CD4-positive, alpha-beta T cell treated with Interleukin-21 for 1 hour (primary cell): Measurements from ENCODE around the gene CFAP141.
A peak's percentile ranks its signal among the peaks of the same experiment; 100 is the strongest.
"Not testable (repeated sequence)": the region's sequence is repeated elsewhere in the genome, so short reads cannot be mapped to it uniquely, and the experiment has no call there.

ENCODE experiments used
- DNase-seq: peaks from one replicate; pipeline ENCODE4 v3.0.0-alpha.2; 2020

CFAP141 gene

DNA sequence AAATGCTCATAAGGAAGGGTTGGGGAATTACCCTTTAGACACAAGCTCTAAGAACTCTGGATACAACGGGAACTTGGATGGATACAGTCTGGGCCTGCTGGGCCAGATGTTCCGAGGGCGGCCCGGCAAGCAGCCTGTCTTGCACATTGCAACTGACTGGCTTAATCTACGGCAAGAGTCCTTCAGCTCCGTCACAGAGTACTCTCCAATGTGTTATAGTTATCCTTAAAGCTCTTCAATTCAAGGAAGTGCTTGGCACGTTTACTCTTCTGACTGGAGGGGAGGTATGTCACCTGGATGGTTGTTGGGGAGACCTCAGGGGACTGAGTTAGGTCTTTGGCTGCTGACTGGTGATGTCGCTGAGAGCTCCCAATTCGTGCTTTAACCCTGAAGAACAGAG is 1.1 kb upstream of the CFAP141 start:
- no peak for DNase-seq

DNA sequence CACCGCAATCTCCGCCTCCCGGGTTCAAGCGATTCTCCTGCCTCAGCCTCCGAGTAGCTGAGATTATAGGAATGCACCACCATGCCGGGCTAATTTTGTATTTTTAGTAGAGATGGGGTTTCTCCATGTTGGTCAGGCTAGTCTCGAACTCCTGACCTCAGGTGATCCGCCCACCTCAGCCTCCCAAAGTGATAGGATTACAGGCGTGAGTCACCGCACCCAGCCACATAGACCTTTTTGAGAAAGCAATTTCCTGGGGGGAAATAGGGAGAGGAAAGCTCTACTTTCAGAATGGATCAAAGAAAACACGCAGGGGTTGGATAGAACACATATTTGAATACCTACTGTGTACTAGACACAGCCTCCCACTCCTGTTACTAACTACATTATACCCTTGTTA is 355 bp downstream of the CFAP141 start:
- not testable (repeated sequence) for DNase-seq

DNA sequence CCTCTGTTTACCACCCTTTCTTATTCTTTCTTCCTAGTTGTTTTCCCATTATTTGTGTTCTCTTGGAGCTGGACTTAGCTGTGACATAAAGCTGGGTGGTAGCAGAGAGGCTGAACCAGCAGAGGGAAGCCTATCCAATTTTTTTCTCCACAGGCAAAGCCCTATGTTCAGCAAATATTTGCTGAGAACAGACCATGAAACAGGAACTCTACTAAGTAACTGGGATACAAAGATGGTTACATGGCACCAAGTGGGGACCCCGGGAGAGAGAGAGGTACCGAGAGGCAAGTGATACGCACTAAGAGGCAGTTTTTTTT is 6.6 kb downstream of the CFAP141 start:
- no peak for DNase-seq

- DNase-seq: peak; percentile 76
Observed at GRCh38 chr1:154198756-154199562, 7.2 kb downstream of the CFAP141 start.

GRCh38 chr1:154193821-154194220 is 12.3 kb downstream of the CFAP141 start:
- DNase-seq: no peak

- no peak for DNase-seq
Observed at GRCh38 chr1:154192476-154192875, 13.7 kb downstream of the CFAP141 start.

DNA sequence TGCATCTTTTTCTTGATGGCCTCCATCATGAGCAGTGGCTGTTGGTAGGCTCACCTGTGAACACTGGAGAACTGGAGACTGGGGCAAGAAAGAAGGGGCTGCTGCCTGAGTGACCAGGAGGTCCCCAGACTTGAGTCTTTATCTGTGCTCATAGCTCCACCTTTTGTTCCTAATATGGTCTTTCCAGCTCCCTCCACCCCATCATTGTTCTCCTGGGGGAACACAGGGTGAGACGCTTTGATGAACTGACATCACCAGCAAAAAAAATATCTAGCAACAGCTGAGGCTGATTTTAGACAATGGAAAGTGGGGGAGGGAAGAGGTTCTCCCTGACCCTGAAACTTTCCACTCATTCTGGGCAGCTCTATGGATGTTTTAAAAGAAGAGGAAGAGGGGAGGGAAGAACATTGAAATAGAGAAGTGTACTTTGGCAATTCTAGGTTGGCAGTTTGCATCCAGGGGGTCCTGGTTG is 14.1 kb downstream of the CFAP141 start, which contains the start of gene TPM3:
Gene TPM3, minus strand, starts transcription at position 111 of the 472 bp plus-strand sequence. Its CDS starts 82 bp downstream, at position 29.
- DNase-seq: no peak

GRCh38 chr1:154190550-154190949 is 15.6 kb downstream of the CFAP141 start:
- no peak for DNase-seq

DNA sequence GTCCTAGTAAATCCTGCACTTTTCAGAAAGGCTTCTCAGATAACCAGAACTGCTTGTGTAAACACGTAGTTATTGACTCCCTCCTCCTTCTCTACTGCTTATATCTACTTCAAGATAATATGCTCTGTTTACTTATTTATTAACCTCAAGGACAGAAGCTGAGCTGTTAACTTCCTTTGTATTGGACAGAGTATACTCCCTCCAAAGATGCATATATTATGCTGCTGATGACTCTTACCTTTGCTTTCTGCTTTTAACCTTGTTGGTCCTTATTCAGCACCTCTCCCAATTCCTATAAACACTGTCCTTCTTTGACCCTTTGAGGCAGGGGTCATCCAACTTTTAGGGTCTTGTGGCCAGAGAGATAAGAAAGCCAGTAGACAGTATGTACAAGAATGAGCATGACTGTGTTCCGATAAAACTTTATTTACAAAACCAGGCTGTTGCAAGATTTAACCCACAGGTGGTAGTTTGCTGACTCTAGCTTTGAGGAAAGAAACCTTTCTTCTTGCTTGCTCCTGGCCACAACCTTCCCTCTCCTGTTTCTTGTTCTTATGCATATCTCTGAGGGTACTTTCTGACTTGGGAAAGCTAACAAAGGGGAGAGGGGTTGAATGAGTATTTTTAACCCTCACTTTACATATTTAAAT is 19.2 kb downstream of the CFAP141 start:
- no peak for DNase-seq

GRCh38 chr1:154186177-154186576 is 20.0 kb downstream of the CFAP141 start:
- peak; percentile 75 for DNase-seq

DNA sequence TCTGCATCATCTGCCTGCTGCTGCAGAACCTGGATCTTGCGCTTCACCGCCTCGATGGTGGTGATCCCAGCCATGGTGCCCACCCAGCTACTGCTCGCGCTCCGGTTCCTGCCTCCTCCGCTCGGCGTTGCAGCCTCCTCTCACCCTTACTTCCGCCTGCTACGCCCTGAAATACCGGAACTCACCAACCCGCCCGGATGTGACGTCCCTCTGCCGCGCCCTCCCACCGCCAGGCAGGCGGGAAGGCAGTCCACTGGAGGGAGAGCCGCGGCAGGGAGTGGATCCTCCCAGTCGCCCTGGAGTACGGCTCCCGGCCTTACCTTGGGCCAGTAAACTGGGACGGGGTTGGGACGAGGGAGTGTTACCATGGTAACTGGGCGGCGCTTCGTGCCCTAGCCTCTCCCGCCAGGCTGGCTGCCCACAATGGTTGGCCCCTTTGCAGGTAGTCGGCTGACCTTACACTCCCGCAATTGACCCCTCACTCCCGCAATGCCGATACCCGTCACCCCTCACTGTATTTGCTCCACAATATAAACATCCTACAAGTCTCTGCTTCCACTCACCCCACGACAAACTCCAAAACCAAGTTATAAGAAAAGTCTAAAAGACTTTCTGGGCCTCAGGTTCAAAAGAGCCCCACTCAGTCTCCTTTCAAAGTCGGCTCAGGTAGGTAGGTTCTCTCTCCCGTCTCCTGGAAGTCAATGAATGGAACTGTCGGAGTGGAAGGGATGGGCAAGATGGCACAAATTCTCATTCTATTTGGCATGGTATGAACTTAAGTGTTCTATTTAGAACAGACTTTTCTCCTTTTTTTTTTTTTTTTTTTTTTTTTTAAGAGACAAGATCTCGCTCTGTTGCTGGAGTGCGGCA is 22.9 kb downstream of the CFAP141 start:
- peak; percentile 93 for DNase-seq

DNA sequence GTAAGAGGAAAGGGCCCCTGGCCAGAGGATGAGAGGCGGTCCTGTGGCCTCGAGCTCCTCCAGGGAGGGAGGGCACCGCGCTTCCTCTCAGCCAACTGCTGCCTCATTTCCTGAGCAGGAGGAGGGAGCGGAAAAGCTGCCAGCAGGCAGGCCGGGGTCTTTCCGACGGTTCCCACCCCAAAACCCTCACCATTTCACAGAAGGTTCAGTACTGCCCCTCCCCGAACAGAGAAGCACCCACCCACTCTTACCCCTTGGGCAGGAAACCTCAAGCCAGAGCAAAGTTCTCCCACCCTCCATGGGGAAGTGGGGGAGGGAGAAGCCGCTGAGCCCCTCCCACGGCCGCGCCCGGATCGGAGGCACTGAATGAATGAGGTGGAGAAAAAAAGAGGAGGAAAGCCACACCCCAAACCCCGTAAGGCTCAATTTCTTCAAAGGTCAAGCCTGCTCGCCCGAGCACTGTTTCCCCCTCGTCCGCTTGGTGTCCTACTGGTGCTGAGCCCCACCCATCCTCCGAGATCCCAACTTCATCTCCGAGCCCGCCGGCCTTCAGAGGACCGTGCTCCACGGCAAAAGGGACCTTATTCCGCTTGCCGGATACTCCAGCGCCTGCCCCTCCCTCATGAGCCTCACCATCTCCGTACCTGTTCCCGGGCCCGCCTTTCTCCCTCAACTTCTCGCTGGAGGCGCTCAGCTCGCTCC is 23.6 kb downstream of the CFAP141 start:
- peak; percentile 83 for DNase-seq

DNA sequence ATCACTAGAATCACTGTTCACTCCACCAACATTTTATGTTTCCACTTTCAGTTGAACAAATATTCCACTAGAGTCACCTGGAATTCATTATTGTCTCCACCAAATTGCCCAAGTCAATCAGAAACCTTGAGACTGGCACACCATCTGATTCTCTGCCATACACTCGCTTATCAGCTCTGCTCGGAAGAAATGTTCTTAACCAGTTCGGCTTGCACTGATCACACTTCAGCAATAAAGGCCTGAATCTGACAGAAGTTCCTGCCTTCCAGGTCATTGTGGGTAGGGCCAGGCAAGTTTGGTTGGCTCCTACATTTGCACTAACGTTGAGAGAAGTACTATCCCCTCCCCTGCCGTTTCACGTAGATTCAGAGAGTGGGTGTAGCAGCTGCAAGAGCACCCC is 24.2 kb downstream of the CFAP141 start:
- DNase-seq: no peak

GRCh38 chr1:154179946-154180687 is 26.0 kb downstream of the CFAP141 start:
- DNase-seq: no peak

DNA sequence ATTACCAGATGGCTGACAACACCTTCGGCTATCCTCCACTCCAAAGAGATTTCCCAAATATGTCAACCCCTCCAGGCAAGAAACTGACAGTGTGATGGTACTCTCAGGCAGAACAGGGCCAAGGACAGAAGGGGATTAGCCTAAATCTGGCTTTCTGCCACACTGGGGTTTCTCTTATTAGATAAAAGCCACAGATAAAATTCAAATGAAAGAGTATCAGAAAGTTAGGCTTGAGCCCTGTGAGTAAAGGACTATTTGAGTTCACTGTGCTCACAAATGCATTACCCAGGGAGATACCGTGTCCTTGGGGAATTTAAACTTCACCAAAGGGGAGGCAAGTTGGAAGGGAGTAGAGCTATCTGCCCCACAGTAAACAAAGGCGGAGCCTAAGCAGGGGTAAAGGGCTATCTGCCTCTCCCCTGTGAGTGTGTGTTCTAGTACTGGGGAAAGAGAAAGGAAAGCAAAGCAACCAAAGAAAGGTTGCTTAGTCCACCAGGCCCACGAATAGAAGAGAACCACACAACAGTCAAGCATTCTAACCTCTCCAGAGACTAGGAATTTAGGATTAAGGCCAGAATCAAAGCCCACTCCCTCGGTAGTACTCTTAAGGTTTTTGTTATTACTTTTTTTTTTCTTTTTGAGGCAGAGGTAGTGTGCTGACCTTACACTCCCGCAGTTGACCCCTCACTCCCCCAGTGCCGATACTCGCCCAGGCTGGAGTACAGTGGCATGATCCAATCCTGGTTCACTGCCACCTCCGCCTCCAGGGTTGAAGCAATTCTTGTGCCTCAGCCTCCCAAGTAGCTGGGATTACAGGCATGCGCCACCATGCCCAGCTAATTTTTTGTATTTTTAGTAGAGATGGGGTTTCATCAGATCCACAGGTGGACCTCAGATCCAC is 27.0 kb downstream of the CFAP141 start:
- peak; percentile 31 for DNase-seq

DNA sequence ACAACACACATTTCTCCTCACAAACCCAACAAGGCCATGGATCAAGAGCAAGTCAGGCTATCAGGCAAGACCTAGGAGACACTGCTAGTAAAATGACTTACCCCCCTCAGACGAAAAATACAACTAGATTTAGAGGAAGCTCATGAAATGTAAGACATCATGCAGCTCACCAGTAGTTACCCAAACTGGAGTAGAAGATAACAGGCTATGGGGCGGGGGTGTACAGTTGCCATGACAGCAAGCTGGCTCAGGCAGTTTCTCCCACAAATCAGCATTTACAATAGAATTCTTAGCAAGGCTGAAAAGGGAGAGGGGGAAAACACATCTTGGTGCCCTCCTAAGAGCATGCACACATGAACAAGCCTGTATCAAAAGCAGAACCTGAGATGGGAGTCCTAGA is 28.1 kb downstream of the CFAP141 start:
- no peak for DNase-seq

GRCh38 chr1:154176337-154176736 is 29.8 kb downstream of the CFAP141 start:
- DNase-seq: no peak

GRCh38 chr1:154174654-154175053 is 31.5 kb downstream of the CFAP141 start:
- no peak for DNase-seq

DNA sequence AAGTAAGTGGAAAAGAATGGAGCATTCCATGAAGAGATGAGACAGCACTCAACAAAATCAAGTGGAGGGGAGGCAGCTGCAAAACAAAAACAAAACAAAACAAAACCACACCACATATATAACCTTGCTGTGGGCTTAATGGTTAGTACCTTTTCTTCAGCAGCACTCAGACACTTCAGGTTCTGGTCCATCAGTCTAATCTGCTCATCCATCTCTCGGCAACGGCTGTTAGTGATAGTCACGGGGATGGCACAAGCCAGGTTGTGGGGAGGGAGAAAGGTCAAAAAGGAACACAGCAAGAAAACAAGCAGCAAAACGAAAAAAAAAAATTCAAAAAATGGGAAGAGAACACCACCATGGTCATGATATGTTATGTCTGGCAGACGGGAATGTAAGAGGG is 34.3 kb downstream of the CFAP141 start:
- DNase-seq: no peak

- DNase-seq: no peak
Observed at GRCh38 chr1:154171223-154171583, 34.9 kb downstream of the CFAP141 start.
